Measurements from ENCODE around the gene FAR2. TPM values are rescaled to one million over a fixed set of nuclear protein-coding genes. Genes with fewer than 3 reads are reported as not detected.

Gene FAR2
- total RNA-seq, 5 donors from 2014 or later (not counting 1 experiment from before 2014, with no cell fraction given) = 2.2 to 6.8 (median 4.9) TPM

DNA sequence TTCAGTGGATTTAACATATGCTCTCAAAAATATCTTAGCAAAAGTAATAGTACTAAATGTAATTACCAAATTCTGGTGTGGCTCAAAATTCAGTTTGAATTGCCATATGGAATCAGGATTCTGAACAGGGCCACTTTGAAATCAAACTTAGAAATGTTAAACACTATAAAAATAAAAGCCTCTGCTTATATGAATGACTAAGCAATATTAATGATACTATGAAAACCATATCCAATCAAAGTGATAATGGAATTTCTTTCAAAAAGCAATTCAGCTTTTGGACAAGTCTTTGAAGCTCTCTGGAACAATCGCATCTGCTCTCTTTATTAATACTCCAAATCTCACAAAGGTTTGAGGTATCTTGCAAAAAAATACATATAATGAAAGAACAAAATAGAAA, 180.3 kb downstream of the FAR2 start:
- ATAC-seq (replicated peaks in 1 of 4) (no peak), DNase-seq (no peak)
- H3K9me3 ChIP-seq = no peaks in the 10 kb centered on the region
- peaks cover 0 to 10% (median 0%) of the 10 kb centered on the region in 3 donors for H3K4me1 Mint-ChIP-seq
- no peaks in the 10 kb centered on the region for H3K27me3 ChIP-seq (replicated peaks in 1 of 2; ENCODE audit: control insufficient read depth in 2 of 2, extremely low read depth in 1 of 2, insufficient read depth in 2 of 2, low read length in 1 of 2)
- ChIA-PET POLR2A (interaction anchor here in 1 of 2 donors (0.6 kb wide), 1 partner anchor 18 kb away, joined by 3 read pairs; no protein-coding TSS in a partner anchor), CTCF (interaction anchor here (0.6 to 1.0 kb wide), 6 partner anchors 15 to 1987 kb away, joined by 3 to 5 read pairs (median 3); no protein-coding TSS in a partner anchor)
- H3K27ac Mint-ChIP-seq = no peak overlapping the region
- H3K27ac ChIP-seq (ENCODE audit: low read length) = no peak overlapping the region
- H3K36me3 Mint-ChIP-seq = peaks cover 18% of the 10 kb centered on the region
- H3K4me1 ChIP-seq (ENCODE audit: control insufficient read depth in 1 of 2, extremely low read depth in 1 of 2, insufficient read depth in 2 of 2, low read length in 2 of 2) = no peaks in the 10 kb centered on the region
- H3K9me3 Mint-ChIP-seq = no peaks in the 10 kb centered on the region
- no CpG with 5 or more reads among the region's 1 CpG for WGBS (ENCODE audit: insufficient coverage)
- no peak overlapping the region for H3K4me3 ChIP-seq (ENCODE audit: control insufficient read depth in 1 of 2, extremely low read depth in 1 of 2, low read length in 1 of 2)
- no peaks in the 10 kb centered on the region for H3K27me3 Mint-ChIP-seq
- no peaks in the 10 kb centered on the region for H3K36me3 ChIP-seq (ENCODE audit: control insufficient read depth in 2 of 2, extremely low read depth in 1 of 2, insufficient read depth in 1 of 2, low read length in 1 of 2)
- H3K4me3 Mint-ChIP-seq = no peak overlapping the region

DNA sequence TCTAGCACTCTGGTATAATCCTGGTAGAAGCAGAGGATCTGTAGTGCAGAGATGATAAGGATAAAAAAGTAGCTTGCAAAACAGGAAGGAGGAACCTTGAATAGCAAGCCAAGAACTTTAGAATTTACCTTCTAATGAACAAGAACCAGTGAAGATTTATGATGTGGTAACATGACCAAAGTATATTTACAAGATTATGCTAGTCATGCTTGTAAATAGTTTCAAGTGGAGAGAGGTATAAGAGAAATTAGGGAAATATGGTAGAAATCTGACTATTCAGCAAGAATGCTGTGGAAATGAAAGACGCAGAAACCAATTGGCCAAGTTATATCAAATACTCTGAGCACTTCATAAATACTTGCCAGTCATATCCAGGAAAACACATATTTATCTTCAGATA, 184.1 kb downstream of the FAR2 start:
- Histone ChIP-seq H3K4me1 (ENCODE audit: control insufficient read depth in 1 of 2, extremely low read depth in 1 of 2, insufficient read depth in 2 of 2, low read length in 2 of 2) (no peaks in the 10 kb centered on the region), H3K36me3 (ENCODE audit: control insufficient read depth in 2 of 2, extremely low read depth in 1 of 2, insufficient read depth in 1 of 2, low read length in 1 of 2) (peaks cover 0 to under 1% of the 10 kb centered on the region in 2 donors), H3K27ac (ENCODE audit: low read length) (no peak overlapping the region), H3K4me3 (ENCODE audit: control insufficient read depth in 1 of 2, extremely low read depth in 1 of 2, low read length in 1 of 2) (no peak overlapping the region), H3K27me3 (replicated peaks in 1 of 2; ENCODE audit: control insufficient read depth in 2 of 2, extremely low read depth in 1 of 2, insufficient read depth in 2 of 2, low read length in 1 of 2) (no peaks in the 10 kb centered on the region), H3K9me3 (no peaks in the 10 kb centered on the region)
- ATAC-seq (replicated peaks in 1 of 4) = no peak
- H3K4me1 Mint-ChIP-seq = peaks cover 0 to 4% (median 0%) of the 10 kb centered on the region in 3 donors
- WGBS (ENCODE audit: insufficient coverage) = no CpG with 5 or more reads among the region's 1 CpG
- peaks cover 16% of the 10 kb centered on the region for H3K36me3 Mint-ChIP-seq
- no peaks in the 10 kb centered on the region for H3K9me3 Mint-ChIP-seq
- no peak overlapping the region for H3K4me3 Mint-ChIP-seq
- ChIA-PET POLR2A (no interaction called here), CTCF (no interaction called here)
- no peak overlapping the region for H3K27ac Mint-ChIP-seq
- DNase-seq = no peak
- H3K27me3 Mint-ChIP-seq = no peaks in the 10 kb centered on the region

DNA sequence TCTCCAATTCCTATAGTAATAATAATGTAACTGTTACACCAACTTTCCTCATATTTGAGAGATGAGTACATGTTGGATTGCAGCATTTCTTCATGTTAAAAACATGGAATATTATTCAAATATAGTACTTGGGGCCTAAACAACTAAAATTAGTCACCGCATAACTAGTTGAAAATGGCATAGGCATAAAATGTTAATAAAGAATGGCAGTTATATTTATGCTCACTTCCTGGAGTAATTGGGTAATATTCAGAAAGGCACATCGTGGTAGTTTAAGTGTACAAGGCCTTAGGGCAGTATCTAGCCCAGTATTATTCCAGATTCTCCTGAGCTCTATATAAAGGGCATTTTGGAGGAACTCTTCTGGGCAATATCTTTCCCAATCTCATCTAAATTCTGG, 185.9 kb downstream of the FAR2 start:
- Mint-ChIP-seq H3K9me3 (no peaks in the 10 kb centered on the region), H3K27me3 (no peaks in the 10 kb centered on the region), H3K4me3 (no peak overlapping the region), H3K36me3 (peaks cover 19% of the 10 kb centered on the region), H3K27ac (no peak overlapping the region), H3K4me1 (peaks cover 0 to 4% (median 0%) of the 10 kb centered on the region in 3 donors)
- Histone ChIP-seq H3K4me1 (ENCODE audit: control insufficient read depth in 1 of 2, extremely low read depth in 1 of 2, insufficient read depth in 2 of 2, low read length in 2 of 2) (no peaks in the 10 kb centered on the region), H3K36me3 (ENCODE audit: control insufficient read depth in 2 of 2, extremely low read depth in 1 of 2, insufficient read depth in 1 of 2, low read length in 1 of 2) (peaks cover 0 to 6% of the 10 kb centered on the region in 2 donors), H3K27ac (ENCODE audit: low read length) (no peak overlapping the region), H3K27me3 (replicated peaks in 1 of 2; ENCODE audit: control insufficient read depth in 2 of 2, extremely low read depth in 1 of 2, insufficient read depth in 2 of 2, low read length in 1 of 2) (no peaks in the 10 kb centered on the region), H3K4me3 (ENCODE audit: control insufficient read depth in 1 of 2, extremely low read depth in 1 of 2, low read length in 1 of 2) (no peak overlapping the region), H3K9me3 (no peaks in the 10 kb centered on the region)
- ATAC-seq (replicated peaks in 1 of 4) = no peak
- DNase-seq = no peak
- no CpG with 5 or more reads among the region's 2 CpGs for WGBS (ENCODE audit: insufficient coverage)
- ChIA-PET CTCF (interaction anchor here in 1 of 2 donors (1.2 kb wide), 1 partner anchor 13 kb away, joined by 3 read pairs; no protein-coding TSS in a partner anchor), POLR2A (no interaction called here)

DNA sequence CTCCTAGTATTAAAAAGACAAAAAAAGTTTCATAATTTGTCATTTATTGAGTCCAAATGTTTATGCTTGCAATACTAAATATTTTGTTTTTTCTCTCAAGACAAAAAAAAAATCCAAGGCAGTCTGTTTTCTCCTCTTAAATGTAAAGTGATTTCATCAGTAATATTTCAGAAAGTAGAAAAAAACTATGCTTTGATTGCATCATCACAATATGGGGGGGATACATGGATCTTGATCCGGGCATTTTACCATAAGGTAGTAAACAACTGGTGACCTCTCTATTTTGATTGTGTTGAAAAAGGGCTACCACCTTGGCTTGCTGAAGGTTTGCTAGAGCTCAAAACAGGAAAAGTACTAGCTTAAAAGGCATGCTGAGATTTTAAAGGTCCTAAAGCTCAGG, 188.2 kb downstream of the FAR2 start:
- Mint-ChIP-seq H3K4me3 (no peak overlapping the region), H3K27ac (no peak overlapping the region), H3K9me3 (no peaks in the 10 kb centered on the region), H3K4me1 (no peaks in the 10 kb centered on the region), H3K36me3 (peaks cover 35% of the 10 kb centered on the region), H3K27me3 (no peaks in the 10 kb centered on the region)
- H3K27me3 ChIP-seq (replicated peaks in 1 of 2; ENCODE audit: control insufficient read depth in 2 of 2, extremely low read depth in 1 of 2, insufficient read depth in 2 of 2, low read length in 1 of 2) = no peaks in the 10 kb centered on the region
- DNase-seq = no peak
- no peak overlapping the region for H3K27ac ChIP-seq (ENCODE audit: low read length)
- H3K4me1 ChIP-seq (ENCODE audit: control insufficient read depth in 1 of 2, extremely low read depth in 1 of 2, insufficient read depth in 2 of 2, low read length in 2 of 2) = no peaks in the 10 kb centered on the region
- H3K36me3 ChIP-seq (ENCODE audit: control insufficient read depth in 2 of 2, extremely low read depth in 1 of 2, insufficient read depth in 1 of 2, low read length in 1 of 2) = peaks cover 0 to 21% of the 10 kb centered on the region in 2 donors
- no peaks in the 10 kb centered on the region for H3K9me3 ChIP-seq
- ChIA-PET POLR2A (no interaction called here), CTCF (interaction anchor here in 1 of 2 donors (0.6 to 1.2 kb wide), 3 partner anchors 12 to 23 kb away, joined by 3 read pairs; no protein-coding TSS in a partner anchor)
- WGBS (ENCODE audit: insufficient coverage) = no CpG with 5 or more reads among the region's 1 CpG
- ATAC-seq (replicated peaks in 1 of 4) = no peak
- H3K4me3 ChIP-seq (ENCODE audit: control insufficient read depth in 1 of 2, extremely low read depth in 1 of 2, low read length in 1 of 2) = no peak overlapping the region

DNA sequence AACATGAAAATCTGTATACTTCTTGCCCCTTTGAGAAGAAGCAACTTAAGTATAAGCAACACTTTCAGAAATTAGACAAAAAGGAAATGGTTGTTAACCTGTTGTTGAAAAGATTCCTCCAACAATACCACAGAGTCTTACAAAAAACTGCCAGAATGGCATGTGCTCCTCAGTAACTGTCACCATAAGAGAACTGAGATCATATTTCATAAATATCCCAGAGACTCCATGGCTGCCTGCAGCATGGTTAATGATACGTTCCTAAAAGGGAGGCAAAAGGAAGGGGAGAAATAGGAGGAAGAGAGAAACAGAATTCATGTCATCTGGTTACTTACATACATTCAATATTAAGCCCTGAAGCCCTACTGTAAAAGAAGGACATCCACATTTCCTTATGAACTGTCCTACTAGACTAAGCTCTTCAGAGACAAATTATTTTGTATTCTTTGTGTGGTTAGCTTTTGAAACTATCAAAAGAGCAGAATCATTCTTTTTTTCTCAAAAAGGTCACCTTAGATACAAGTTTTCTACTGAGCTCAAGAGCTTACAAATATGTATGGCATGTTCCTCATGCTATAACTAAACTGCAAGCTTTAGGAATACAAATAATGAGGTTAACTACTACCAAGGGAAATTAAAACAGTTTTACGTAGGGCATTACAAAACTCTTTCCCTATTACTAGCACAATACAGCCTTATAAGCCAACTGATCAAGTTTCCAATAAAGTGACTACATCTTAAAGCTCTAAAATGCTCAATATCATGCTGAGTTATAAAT, 194.1 kb downstream of the FAR2 start:
- DNase-seq = no peak
- Mint-ChIP-seq H3K27ac (peak overlapping the region in 1 of 2 donors; percentile 2), H3K27me3 (no peaks in the 10 kb centered on the region), H3K4me3 (no peak overlapping the region), H3K4me1 (no peaks in the 10 kb centered on the region), H3K9me3 (no peaks in the 10 kb centered on the region), H3K36me3 (peaks cover 46% of the 10 kb centered on the region)
- ChIA-PET POLR2A (interaction anchor here (0.6 to 0.8 kb wide), 2 partner anchors 38 to 267 kb away, joined by 3 read pairs; partner anchors contain the start of gene ERGIC2 (in 1 of the 2)), CTCF (interaction anchor here in 1 of 2 donors (0.6 kb wide), 1 partner anchor 276 kb away, joined by 3 read pairs; no protein-coding TSS in a partner anchor)
- no peaks in the 10 kb centered on the region for H3K9me3 ChIP-seq
- no peaks in the 10 kb centered on the region for H3K27me3 ChIP-seq (replicated peaks in 1 of 2; ENCODE audit: control insufficient read depth in 2 of 2, extremely low read depth in 1 of 2, insufficient read depth in 2 of 2, low read length in 1 of 2)
- peaks cover 0 to 50% of the 10 kb centered on the region in 2 donors for H3K36me3 ChIP-seq (ENCODE audit: control insufficient read depth in 2 of 2, extremely low read depth in 1 of 2, insufficient read depth in 1 of 2, low read length in 1 of 2)
- no CpG with 5 or more reads among the region's 2 CpGs for WGBS (ENCODE audit: insufficient coverage)
- no peak for ATAC-seq (replicated peaks in 1 of 4)
- H3K4me3 ChIP-seq (ENCODE audit: control insufficient read depth in 1 of 2, extremely low read depth in 1 of 2, low read length in 1 of 2) = no peak overlapping the region
- H3K27ac ChIP-seq (ENCODE audit: low read length) = no peak overlapping the region
- H3K4me1 ChIP-seq (ENCODE audit: control insufficient read depth in 1 of 2, extremely low read depth in 1 of 2, insufficient read depth in 2 of 2, low read length in 2 of 2) = no peaks in the 10 kb centered on the region

DNA sequence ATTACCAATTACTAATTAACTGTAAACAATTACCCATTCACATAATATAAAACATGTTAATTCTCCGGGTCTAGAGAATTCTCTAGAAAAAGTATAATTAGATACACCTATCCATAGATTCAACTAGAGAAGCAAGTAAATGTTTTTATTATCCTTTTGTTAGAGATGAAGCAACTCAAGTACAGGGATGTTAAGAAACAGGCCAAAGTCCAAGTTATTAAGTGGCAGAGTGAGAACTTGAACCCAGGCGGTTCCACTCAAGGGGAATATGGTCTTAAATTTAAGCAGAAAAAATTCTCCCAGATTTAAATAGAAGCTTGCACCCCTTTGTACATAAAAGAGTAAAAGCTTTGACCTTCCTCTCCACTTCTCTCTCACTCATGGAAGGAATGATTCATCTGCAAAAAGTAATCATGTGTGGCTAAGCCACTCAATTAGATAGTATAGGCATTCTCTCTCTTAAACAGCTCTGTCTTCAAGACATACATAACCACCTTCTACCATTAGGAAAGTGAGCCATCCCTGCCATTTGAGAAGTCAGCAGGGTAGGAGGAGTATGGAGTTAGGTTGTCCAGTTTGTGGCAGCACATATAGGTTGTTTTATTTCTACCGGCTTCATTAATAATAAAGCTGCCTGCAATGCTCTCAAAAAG, 197.8 kb downstream of the FAR2 start:
- Mint-ChIP-seq H3K4me1 (peaks cover 0 to 2% (median 0%) of the 10 kb centered on the region in 3 donors), H3K4me3 (no peak overlapping the region), H3K9me3 (no peaks in the 10 kb centered on the region), H3K36me3 (peaks cover 43% of the 10 kb centered on the region), H3K27ac (peak overlapping the region in 1 of 2 donors; percentile 28), H3K27me3 (no peaks in the 10 kb centered on the region)
- no peak overlapping the region for H3K4me3 ChIP-seq (ENCODE audit: control insufficient read depth in 1 of 2, extremely low read depth in 1 of 2, low read length in 1 of 2)
- POLR2A ChIA-PET = no interaction called here
- peaks cover 0 to 34% of the 10 kb centered on the region in 2 donors for H3K36me3 ChIP-seq (ENCODE audit: control insufficient read depth in 2 of 2, extremely low read depth in 1 of 2, insufficient read depth in 1 of 2, low read length in 1 of 2)
- DNase-seq (no peak), ATAC-seq (replicated peaks in 1 of 4) (no peak)
- H3K4me1 ChIP-seq (ENCODE audit: control insufficient read depth in 1 of 2, extremely low read depth in 1 of 2, insufficient read depth in 2 of 2, low read length in 2 of 2) = no peaks in the 10 kb centered on the region
- no peak overlapping the region for H3K27ac ChIP-seq (ENCODE audit: low read length)
- CTCF ChIA-PET = no interaction called here
- no peaks in the 10 kb centered on the region for H3K9me3 ChIP-seq
- H3K27me3 ChIP-seq (replicated peaks in 1 of 2; ENCODE audit: control insufficient read depth in 2 of 2, extremely low read depth in 1 of 2, insufficient read depth in 2 of 2, low read length in 1 of 2) = no peaks in the 10 kb centered on the region
- WGBS (ENCODE audit: insufficient coverage) = no CpG with 5 or more reads among the region's 3 CpGs

Data from T-cell (primary cell).